ENCODE data around the gene TBCB.
"Not testable (repeated sequence)": the region's sequence is repeated elsewhere in the genome, so short reads cannot be mapped to it uniquely, and the experiment has no call there.

TBCB gene

DNA sequence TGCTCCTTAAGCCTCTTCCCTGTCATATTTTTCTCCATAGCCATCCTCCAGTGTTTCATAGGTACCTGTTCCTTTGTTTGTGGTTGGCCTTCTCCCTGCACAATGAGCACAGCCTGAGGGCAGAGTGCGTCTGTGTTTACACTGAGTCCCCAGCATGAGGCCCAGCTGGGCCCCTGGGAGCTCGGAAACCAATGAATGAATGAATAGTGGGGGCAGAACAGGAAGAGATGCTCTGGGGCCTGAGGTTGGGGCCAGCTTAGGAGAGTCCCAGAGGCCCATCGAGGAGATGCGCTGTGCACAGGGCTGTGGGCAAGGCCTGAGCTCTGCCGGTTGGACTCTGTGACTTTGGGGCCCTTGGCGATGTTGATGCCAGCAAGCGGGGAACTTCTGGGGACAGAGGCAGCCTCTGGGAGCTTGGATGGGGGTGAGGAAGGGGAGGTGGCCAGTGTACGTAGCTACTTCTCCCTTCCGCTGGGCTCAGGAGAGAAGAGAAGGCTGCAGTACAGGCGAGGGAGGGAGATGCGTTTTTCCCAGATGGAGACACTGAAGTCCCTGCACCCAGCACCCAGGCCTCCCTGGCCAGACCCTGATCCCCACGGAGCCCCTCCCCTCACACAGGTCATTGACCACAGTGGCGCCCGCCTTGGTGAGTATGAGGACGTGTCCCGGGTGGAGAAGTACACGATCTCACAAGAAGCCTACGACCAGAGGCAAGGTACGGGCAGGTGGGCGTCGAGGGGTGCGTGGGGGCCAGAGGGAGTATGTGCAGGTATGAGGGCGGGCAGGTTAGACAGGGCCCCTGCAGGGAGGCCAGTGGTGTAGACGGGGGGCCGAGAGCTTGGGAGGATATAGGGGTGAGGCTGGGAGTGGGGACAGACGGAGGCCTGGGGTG lies 5.1 kb downstream of the TBCB start:
- Histone ChIP-seq H3K36me3 (ENCODE audit: insufficient read depth, low read length) (peaks cover 39% of the 10 kb centered on the region), H3K4me3 (ENCODE audit: low read depth in 1 of 2, low read length in 2 of 2) (no peak overlapping the region), H3K27ac (ENCODE audit: low read depth, low read length) (no peak overlapping the region), H3K27me3 (ENCODE audit: control insufficient read depth in 1 of 2, insufficient read depth in 2 of 2, low read length in 2 of 2) (no peaks in the 10 kb centered on the region), H3K9ac (ENCODE audit: low read length) (no peak overlapping the region), H3K4me1 (ENCODE audit: insufficient read depth, low read length) (peaks cover 14% of the 10 kb centered on the region), H3K9me3 (ENCODE audit: low read length) (no peaks in the 10 kb centered on the region)

DNA sequence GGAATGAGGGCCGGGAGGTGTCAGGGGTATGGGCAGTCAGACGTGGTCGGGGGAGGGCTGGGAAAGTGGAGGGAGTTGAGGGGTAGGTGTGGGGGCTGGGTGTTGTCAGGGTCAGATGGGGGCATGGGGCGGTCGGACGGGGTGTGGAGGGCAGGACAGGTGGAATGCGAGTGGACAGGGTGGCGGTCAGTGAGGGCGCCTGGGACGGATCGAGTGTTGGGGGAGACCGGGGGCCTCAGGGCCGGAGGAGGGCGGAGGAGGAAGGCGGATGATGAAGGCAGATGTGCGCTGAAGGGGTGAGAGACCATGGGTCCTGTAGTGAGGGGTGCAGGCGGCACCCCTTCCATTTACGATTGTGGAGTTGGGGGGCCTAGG lies 5.7 kb downstream of the TBCB start:
- H3K27me3 ChIP-seq (ENCODE audit: control insufficient read depth in 1 of 2, insufficient read depth in 2 of 2, low read length in 2 of 2) = no peaks in the 10 kb centered on the region
- H3K9me3 ChIP-seq (ENCODE audit: low read length) = no peaks in the 10 kb centered on the region
- H3K9ac ChIP-seq (ENCODE audit: low read length) = no peak overlapping the region
- H3K27ac ChIP-seq (ENCODE audit: low read depth, low read length) = no peak overlapping the region
- H3K36me3 ChIP-seq (ENCODE audit: insufficient read depth, low read length) = peaks cover 45% of the 10 kb centered on the region
- peaks cover 13% of the 10 kb centered on the region for H3K4me1 ChIP-seq (ENCODE audit: insufficient read depth, low read length)
- no peak overlapping the region for H3K4me3 ChIP-seq (ENCODE audit: low read depth in 1 of 2, low read length in 2 of 2)

DNA sequence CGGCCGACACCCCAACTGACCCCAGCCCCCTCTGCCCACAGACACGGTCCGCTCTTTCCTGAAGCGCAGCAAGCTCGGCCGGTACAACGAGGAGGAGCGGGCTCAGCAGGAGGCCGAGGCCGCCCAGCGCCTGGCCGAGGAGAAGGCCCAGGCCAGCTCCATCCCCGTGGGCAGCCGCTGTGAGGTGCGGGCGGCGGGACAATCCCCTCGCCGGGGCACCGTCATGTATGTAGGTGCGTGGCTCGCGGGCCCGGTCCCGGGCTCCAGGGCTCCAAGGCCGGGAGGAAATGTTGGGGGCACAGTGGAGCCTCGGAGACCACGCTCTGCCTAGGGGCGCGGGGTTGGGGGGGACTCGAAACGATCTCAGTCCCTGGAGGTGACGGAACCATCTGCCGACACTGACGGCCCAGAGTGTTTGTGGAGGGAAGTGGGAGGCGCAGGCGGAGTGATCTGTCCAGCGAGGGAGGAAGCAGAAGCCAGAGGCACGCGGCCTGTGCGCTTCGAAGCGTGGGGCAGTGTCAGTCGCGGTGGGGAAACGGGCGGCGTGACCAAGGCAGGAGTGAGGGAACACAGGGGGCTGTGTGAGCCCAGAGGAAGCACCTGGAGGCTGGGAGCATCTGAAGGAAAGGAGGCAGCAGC lies 6.3 kb downstream of the TBCB start:
- no peak overlapping the region for H3K27ac ChIP-seq (ENCODE audit: low read depth, low read length)
- H3K9ac ChIP-seq (ENCODE audit: low read length) = no peak overlapping the region
- no peak overlapping the region for H3K4me3 ChIP-seq (ENCODE audit: low read depth in 1 of 2, low read length in 2 of 2)
- H3K4me1 ChIP-seq (ENCODE audit: insufficient read depth, low read length) = peaks cover 6% of the 10 kb centered on the region
- peaks cover 45% of the 10 kb centered on the region for H3K36me3 ChIP-seq (ENCODE audit: insufficient read depth, low read length)
- no peaks in the 10 kb centered on the region for H3K9me3 ChIP-seq (ENCODE audit: low read length)
- H3K27me3 ChIP-seq (ENCODE audit: control insufficient read depth in 1 of 2, insufficient read depth in 2 of 2, low read length in 2 of 2) = no peaks in the 10 kb centered on the region

DNA sequence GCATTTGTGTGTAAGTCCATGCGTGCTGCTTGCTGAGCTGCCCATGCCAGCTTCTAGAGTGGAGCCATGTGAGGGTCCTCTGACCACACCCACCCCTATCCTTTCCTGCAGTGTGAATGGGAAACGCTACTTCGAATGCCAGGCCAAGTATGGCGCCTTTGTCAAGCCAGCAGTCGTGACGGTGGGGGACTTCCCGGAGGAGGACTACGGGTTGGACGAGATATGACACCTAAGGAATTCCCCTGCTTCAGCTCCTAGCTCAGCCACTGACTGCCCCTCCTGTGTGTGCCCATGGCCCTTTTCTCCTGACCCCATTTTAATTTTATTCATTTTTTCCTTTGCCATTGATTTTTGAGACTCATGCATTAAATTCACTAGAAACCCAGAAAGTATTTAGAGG lies 10.3 kb downstream of the TBCB start:
- no peak overlapping the region for H3K27ac ChIP-seq (ENCODE audit: low read depth, low read length)
- no peak overlapping the region for H3K4me3 ChIP-seq (ENCODE audit: low read depth in 1 of 2, low read length in 2 of 2)
- H3K27me3 ChIP-seq (ENCODE audit: control insufficient read depth in 1 of 2, insufficient read depth in 2 of 2, low read length in 2 of 2) = no peaks in the 10 kb centered on the region
- H3K36me3 ChIP-seq (ENCODE audit: insufficient read depth, low read length) = peaks cover 22% of the 10 kb centered on the region
- no peak overlapping the region for H3K9ac ChIP-seq (ENCODE audit: low read length)
- H3K9me3 ChIP-seq (ENCODE audit: low read length) = no peaks in the 10 kb centered on the region
- peaks cover 7% of the 10 kb centered on the region for H3K4me1 ChIP-seq (ENCODE audit: insufficient read depth, low read length)

DNA sequence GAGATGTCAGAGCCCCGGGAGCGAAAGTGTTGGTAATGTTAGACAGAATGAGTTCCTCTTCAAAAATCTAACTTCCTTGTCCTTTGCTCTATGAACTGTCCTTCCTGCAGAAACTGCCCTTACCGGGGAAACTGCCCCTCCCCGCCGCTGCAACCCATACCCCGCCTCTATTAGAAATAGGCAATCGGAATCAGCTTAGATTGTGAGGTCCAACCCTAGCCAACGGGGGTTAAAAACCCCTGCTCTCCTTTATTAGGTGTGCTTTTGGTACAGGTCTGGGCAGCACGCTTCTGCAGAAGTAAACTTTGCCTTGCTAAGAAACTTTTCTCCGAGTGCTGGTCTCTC lies 13.1 kb downstream of the TBCB start:
- peak overlapping the region; percentile 77 for H3K9ac ChIP-seq (ENCODE audit: low read length)
- no peaks in the 10 kb centered on the region for H3K27me3 ChIP-seq (ENCODE audit: control insufficient read depth in 1 of 2, insufficient read depth in 2 of 2, low read length in 2 of 2)
- H3K36me3 ChIP-seq (ENCODE audit: insufficient read depth, low read length) = peaks cover 20% of the 10 kb centered on the region
- no peaks in the 10 kb centered on the region for H3K9me3 ChIP-seq (ENCODE audit: low read length)
- H3K27ac ChIP-seq (ENCODE audit: low read depth, low read length) = peak overlapping the region; percentile 98
- H3K4me1 ChIP-seq (ENCODE audit: insufficient read depth, low read length) = peaks cover 7% of the 10 kb centered on the region
- peak overlapping the region; percentile 7 to 67 for H3K4me3 ChIP-seq (ENCODE audit: low read depth in 1 of 2, low read length in 2 of 2)

DNA sequence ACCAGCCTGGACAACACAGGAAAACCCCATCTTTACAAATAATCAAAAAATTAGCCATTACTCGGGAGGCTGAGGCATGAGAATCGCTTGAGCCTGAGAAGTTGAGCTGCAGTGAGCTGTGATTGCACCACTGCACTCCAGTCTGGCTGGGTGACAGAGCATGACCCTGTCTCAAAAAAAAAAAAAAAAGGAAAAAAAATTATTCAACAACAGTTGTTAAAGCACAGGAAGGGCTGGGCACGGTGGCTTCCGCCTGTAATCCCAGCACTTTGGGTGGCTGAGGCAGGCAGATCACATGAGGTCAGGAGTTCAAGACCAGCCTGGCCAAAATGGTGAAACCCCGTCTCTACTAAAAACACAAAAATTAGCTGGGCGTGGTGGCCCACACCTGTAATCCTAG lies 16.0 kb downstream of the TBCB start:
- H3K4me1 ChIP-seq (ENCODE audit: insufficient read depth, low read length); H3K9ac ChIP-seq (ENCODE audit: low read length); H3K27ac ChIP-seq (ENCODE audit: low read depth, low read length); H3K9me3 ChIP-seq (ENCODE audit: low read length); H3K27me3 ChIP-seq (ENCODE audit: control insufficient read depth in 1 of 2, insufficient read depth in 2 of 2, low read length in 2 of 2); H3K4me3 ChIP-seq (ENCODE audit: low read depth in 1 of 2, low read length in 2 of 2); H3K36me3 ChIP-seq (ENCODE audit: insufficient read depth, low read length): not testable (repeated sequence)

DNA sequence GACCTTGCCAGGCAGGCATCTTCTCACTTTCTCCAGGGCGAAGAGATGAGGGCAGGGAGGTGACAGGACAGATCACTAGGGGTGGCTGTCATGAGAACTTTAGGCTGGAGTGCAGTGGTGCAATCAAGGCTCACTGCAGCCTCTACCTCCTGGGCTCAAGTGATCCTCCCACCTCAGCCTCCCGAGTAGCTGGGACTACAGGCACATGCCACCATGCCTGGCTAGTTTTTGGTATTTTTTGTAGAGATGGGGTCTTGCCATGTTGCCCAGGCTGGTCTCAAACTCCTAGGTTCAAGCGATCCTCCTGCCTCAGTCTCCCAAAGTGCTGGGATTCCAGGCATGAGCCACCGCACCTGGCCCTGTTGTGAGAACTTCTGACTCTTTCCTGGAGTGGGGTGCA lies 19.6 kb downstream of the TBCB start:
- H3K27ac ChIP-seq (ENCODE audit: low read depth, low read length); H3K4me3 ChIP-seq (ENCODE audit: low read depth in 1 of 2, low read length in 2 of 2); H3K9ac ChIP-seq (ENCODE audit: low read length); H3K36me3 ChIP-seq (ENCODE audit: insufficient read depth, low read length); H3K27me3 ChIP-seq (ENCODE audit: control insufficient read depth in 1 of 2, insufficient read depth in 2 of 2, low read length in 2 of 2); H3K9me3 ChIP-seq (ENCODE audit: low read length): not testable (repeated sequence)
- peaks cover 11% of the 10 kb centered on the region for H3K4me1 ChIP-seq (ENCODE audit: insufficient read depth, low read length)

DNA sequence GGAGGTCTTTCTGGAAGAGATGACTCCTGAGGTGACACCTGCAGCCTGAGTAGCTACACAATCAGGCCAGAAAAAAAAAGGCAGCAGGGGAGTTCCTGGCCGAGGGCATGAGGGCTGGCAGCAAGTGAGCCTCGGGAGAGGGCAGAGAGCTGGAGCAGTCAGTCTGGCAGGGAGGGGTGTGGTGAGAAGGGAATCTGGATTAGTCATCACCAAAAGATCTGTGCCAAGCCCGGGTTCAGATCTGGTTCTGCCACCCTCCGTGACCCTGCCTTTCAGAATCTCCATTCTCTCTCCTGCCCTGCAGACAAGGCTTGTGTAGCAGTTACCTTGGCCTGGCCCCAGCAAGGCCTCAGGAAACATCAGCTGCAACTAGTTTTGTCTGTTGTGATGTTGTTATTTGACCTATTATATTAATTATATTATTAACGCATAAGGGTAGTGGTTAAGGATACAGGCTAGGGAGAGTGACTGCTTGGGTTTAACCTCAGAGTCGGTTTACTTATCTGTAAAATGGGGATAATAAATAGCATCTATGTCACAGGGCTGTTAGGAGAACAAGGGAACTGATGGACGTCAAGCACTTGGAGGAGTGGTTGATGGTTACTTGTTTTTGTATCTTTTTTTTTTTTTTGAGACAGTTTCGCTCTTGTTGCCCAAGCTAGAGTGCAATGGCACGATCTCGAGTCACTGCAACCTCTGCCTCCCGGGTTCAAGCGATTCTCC lies 21.9 kb downstream of the TBCB start:
- Histone ChIP-seq H3K9me3 (ENCODE audit: low read length) (no peaks in the 10 kb centered on the region), H3K27me3 (ENCODE audit: control insufficient read depth in 1 of 2, insufficient read depth in 2 of 2, low read length in 2 of 2) (no peaks in the 10 kb centered on the region), H3K4me1 (ENCODE audit: insufficient read depth, low read length) (peaks cover 21% of the 10 kb centered on the region), H3K9ac (ENCODE audit: low read length) (no peak overlapping the region), H3K36me3 (ENCODE audit: insufficient read depth, low read length) (peaks cover 5% of the 10 kb centered on the region), H3K27ac (ENCODE audit: low read depth, low read length) (peak overlapping the region; percentile 24), H3K4me3 (ENCODE audit: low read depth in 1 of 2, low read length in 2 of 2) (no peak overlapping the region)

DNA sequence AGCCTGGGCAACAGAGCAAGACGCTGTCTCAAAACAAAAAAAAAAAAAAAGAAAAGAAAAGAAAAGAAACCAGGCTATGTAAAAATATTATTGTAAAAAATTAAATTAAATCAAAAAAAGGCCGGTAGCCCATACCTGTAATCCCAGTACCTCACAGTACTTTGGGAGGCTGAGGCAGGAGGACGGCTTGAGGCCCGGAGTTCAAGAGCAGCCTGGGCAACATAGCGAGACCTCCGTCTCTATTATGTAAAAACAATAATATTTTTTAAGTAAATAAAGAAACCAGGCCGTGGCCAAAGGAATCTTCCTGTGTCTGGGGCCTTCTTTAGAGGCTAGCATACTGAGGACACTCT lies 23.8 kb downstream of the TBCB start:
- H3K27ac ChIP-seq (ENCODE audit: low read depth, low read length) = peak overlapping the region; percentile 100

DNA sequence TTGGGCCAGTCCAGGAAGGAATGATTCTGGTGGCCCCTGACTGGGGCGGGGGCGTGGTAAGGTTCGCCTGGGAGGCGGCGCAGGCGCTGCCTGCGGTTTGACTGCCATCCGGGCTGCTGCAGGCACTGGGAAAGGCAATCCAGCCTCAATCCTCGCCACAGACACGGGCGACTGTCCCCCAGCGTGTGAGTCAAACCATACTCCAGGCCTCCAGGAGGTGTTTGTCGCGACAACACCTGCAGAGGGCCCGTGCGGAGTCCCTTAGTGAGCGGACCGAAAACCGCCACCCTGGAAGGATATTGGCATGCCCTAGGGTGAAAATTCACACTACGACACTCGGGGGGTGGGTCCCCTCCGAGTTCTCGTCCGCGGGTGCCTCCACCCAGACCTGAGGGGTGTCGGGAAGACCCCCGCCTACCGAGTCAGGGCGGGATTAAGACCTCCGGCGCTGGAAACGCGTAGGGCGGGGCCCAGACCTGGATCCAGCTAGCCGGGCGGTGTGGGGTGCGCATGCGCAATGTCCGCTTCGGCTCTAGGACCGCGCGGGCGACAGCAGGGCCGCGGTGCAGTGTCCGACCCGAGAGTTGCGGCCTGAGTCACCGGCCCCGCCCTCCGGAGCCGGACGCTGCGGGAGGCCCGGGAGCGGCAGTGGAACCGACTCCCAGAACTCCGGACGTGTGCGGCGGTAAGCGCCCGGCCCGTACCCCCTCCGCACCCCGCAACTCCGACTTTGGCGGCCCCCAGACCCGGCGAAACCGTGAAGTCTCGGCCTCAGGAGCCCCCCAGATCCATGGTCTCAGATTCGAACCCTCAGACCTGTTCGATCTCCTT lies 24.4 kb downstream of the TBCB start, which contains the start of gene CAPNS1:
TSS of gene CAPNS1 (plus strand) at position 594 of the 831 bp plus-strand sequence. CDS start 946 bp downstream, outside the sequence.
- Histone ChIP-seq H3K9ac (ENCODE audit: low read length) (peak within 1 kb of the TSS; percentile 100), H3K27ac (ENCODE audit: low read depth, low read length) (peak within 1 kb of the TSS; percentile 100), H3K27me3 (ENCODE audit: control insufficient read depth in 1 of 2, insufficient read depth in 2 of 2, low read length in 2 of 2) (no peaks in the 10 kb centered on the region), H3K36me3 (ENCODE audit: insufficient read depth, low read length) (peaks cover 19% of the 10 kb centered on the region), H3K4me1 (ENCODE audit: insufficient read depth, low read length) (peaks cover 22% of the 10 kb centered on the region), H3K4me3 (ENCODE audit: low read depth in 1 of 2, low read length in 2 of 2) (peak within 1 kb of the TSS; percentile 84 to 96), H3K9me3 (ENCODE audit: low read length) (no peaks in the 10 kb centered on the region)

More for the DNA sequence above, 23.8 kb downstream of the TBCB start:
- Histone ChIP-seq H3K27me3 (ENCODE audit: control insufficient read depth in 1 of 2, insufficient read depth in 2 of 2, low read length in 2 of 2) (no peaks in the 10 kb centered on the region), H3K9me3 (ENCODE audit: low read length) (no peaks in the 10 kb centered on the region), H3K4me1 (ENCODE audit: insufficient read depth, low read length) (peaks cover 22% of the 10 kb centered on the region), H3K9ac (ENCODE audit: low read length) (peak overlapping the region; percentile 84), H3K4me3 (ENCODE audit: low read depth in 1 of 2, low read length in 2 of 2) (peak overlapping the region in 1 of 2 donors; percentile 96), H3K36me3 (ENCODE audit: insufficient read depth, low read length) (peaks cover 17% of the 10 kb centered on the region)

All from muscle layer of colon (tissue), 2 donors.